ENCODE data around the gene ZBED4. TPM values are rescaled to one million over a fixed set of nuclear protein-coding genes. Genes with fewer than 3 reads are reported as not detected.

The ZBED4 gene
- total RNA-seq, 1 experiment from 2014 or later = 15.3 TPM

- DNase-seq (ENCODE audit: low spot score) = no peak
Observed at GRCh38 chr22:49934891-49935557, 81.4 kb downstream of the ZBED4 start.

GRCh38 chr22:49935561-49935960 is 81.9 kb downstream of the ZBED4 start:
- DNase-seq (ENCODE audit: low spot score) = no peak

GRCh38 chr22:49936018-49936972 is 82.7 kb downstream of the ZBED4 start:
- DNase-seq (ENCODE audit: low spot score) = peak; percentile 37

- no peak for DNase-seq (ENCODE audit: low spot score)
Observed at GRCh38 chr22:49936973-49937757, 83.5 kb downstream of the ZBED4 start.

GRCh38 chr22:49937758-49938564 is 84.3 kb downstream of the ZBED4 start:
- no peak for DNase-seq (ENCODE audit: low spot score)

- DNase-seq (ENCODE audit: low spot score) = no peak
Observed at GRCh38 chr22:49938565-49939136, 85.0 kb downstream of the ZBED4 start.

Small RNAs within 50 kb of the gene (small RNA-seq; reads per million reads assigned to genes)
- not detected for gene AL117328.1
- gene RF00017 = not detected

Other genes with a start within 250 kb of the ZBED4 start
- gene BRD1, start 26.0 kb upstream of the ZBED4 start, total RNA-seq (2014; rRNA removed; shearing (Covaris generic)) = 21.2 and 23.3 TPM in 2 replicates
- gene ALG12, start 64.6 kb downstream of the ZBED4 start, total RNA-seq (2014; rRNA removed; shearing (Covaris generic)) = 17.9 and 27.1 TPM in 2 replicates
- 70.4 and 75.0 TPM in 2 replicates for gene CRELD2, start 64.8 kb downstream of the ZBED4 start, total RNA-seq (2014; rRNA removed; shearing (Covaris generic))
- gene PIM3, start 106.9 kb downstream of the ZBED4 start, total RNA-seq (2014; rRNA removed; shearing (Covaris generic)) = 161 and 183 TPM in 2 replicates
- gene IL17REL, start 158.9 kb downstream of the ZBED4 start, total RNA-seq (2014; rRNA removed; shearing (Covaris generic)) = 0.03 and 0.13 TPM in 2 replicates
- gene TTLL8, start 204.5 kb downstream of the ZBED4 start, total RNA-seq (2014; rRNA removed; shearing (Covaris generic)) = not detected in 2 replicates
- not detected in 2 replicates for gene MLC1, start 231.6 kb downstream of the ZBED4 start, total RNA-seq (2014; rRNA removed; shearing (Covaris generic))
- gene MOV10L1, start 236.2 kb downstream of the ZBED4 start, total RNA-seq (2014; rRNA removed; shearing (Covaris generic)) = not detected in 2 replicates